OCI-LY3 (cell line): ENCODE results near the gene GGCX.
"Not testable (repeated sequence)": the region's sequence is repeated elsewhere in the genome, so short reads cannot be mapped to it uniquely, and the experiment has no call there.

Source experiments
- H2AFZ ChIP-seq: fragments of 200-600, 300-600 bp; shearing (Covaris generic); 2 replicates; pipeline ENCODE4 v1.6.0; 2014; ENCODE audit warnings: antibody characterized with exemption, low read depth, low read length
- H3K27ac ChIP-seq: fragments of 200-600, 300-600 bp; sonication (generic); 2 replicates; pipeline ENCODE4 v1.5.1; 2014; ENCODE audit warnings: mild to moderate bottlenecking, low read length, moderate library complexity, mixed read lengths
- H3K27me3 ChIP-seq: fragments of 200-600, 300-600 bp; sonication (generic); 2 replicates; pipeline ENCODE4 v1.6.1; 2014; ENCODE audit warnings: low read depth, low read length, mixed read lengths
- H3K36me3 ChIP-seq: fragments of 200-600, 300-600 bp; sonication (generic); replicated peaks from 2 replicates; pipeline ENCODE3; 2014; ENCODE audit warnings: low read depth, low read length, mixed read lengths
- H3K4me1 ChIP-seq: fragments of 300-600, 200-600 bp; sonication (generic); 2 replicates; pipeline ENCODE4 v1.6.1; 2014; ENCODE audit warnings: low read length, mixed read lengths
- H3K4me2 ChIP-seq: fragments of 200-600, 300-600 bp; sonication (generic); 2 replicates; pipeline ENCODE4 v1.6.1; 2014; ENCODE audit warnings: low read length, mixed read lengths
- H3K4me3 ChIP-seq: fragments of 300-600, 200-600 bp; sonication (generic); 2 replicates; pipeline ENCODE4 v1.5.1; 2014; ENCODE audit warnings: antibody characterized with exemption, mild to moderate bottlenecking, low read length, moderate library complexity
- H3K79me2 ChIP-seq: fragments of 300-600, 200-600 bp; shearing (Covaris generic); 2 replicates; pipeline ENCODE4 v1.6.1; 2014; ENCODE audit warnings: mild to moderate bottlenecking, low read length, mixed read lengths
- H3K9ac ChIP-seq: fragments of 300-600, 200-600 bp; shearing (Covaris generic); 2 replicates; pipeline ENCODE4 v1.6.0; 2014; ENCODE audit warnings: mild to moderate bottlenecking, low read length, moderate library complexity
- H3K9me3 ChIP-seq: fragments of 200-600, 300-600 bp; shearing (Covaris generic); 2 replicates; pipeline ENCODE4 v1.6.1; 2014; ENCODE audit warnings: low read length, mixed read lengths; ENCODE audit not compliant: insufficient read depth
- H4K20me1 ChIP-seq: fragments of 200-600, 300-600 bp; sonication (generic); 2 replicates; pipeline ENCODE4 v1.6.1; 2016; ENCODE audit warnings: low read length, mixed read lengths; ENCODE audit not compliant: insufficient read depth
- CTCF ChIP-seq: fragments of 200-600, 300-600 bp; sonication (generic); IDR thresholded peaks from 2 replicates; pipeline ENCODE4 v1.5.1; 2014; ENCODE audit warnings: antibody characterized with exemption, low read length, low read depth
- EZH2phosphoT487 ChIP-seq: fragments of 200-600 bp; shearing (Covaris generic); IDR thresholded peaks from 2 replicates; pipeline ENCODE4 v1.6.1; 2018; ENCODE audit warnings: antibody characterized with exemption, mixed run types, low read depth

GGCX gene

GRCh38 chr2:85564144-85564563 lies 2.9 kb upstream of the GGCX start:
- Histone ChIP-seq H3K9ac (peak overlapping the region; percentile 31; the same call in 1 of the 2 replicates), H3K4me2 (peak overlapping the region; percentile 60), H2AFZ (peak overlapping the region; percentile 61; the same call in 1 of the 2 replicates), H3K4me1 (peaks cover 25% of the 10 kb centered on the region), H3K27me3 (no peaks in the 10 kb centered on the region), H3K27ac (peak overlapping the region; percentile 37), H4K20me1 (no peaks in the 10 kb centered on the region), H3K79me2 (peaks cover 17% of the 10 kb centered on the region), H3K4me3 (peak overlapping the region; percentile 36), H3K36me3 (peaks cover under 1% of the 10 kb centered on the region), H3K9me3 (no peaks in the 10 kb centered on the region)
- TF ChIP-seq EZH2phosphoT487, result no peak
- no peak for TF ChIP-seq CTCF

- Histone ChIP-seq H3K4me2 (peak overlapping the region; percentile 91), H3K27me3 (no peaks in the 10 kb centered on the region), H4K20me1 (no peaks in the 10 kb centered on the region), H3K4me3 (peak overlapping the region; percentile 94), H3K9ac (peak overlapping the region; percentile 78), H3K36me3 (peaks cover 13% of the 10 kb centered on the region), H3K27ac (no peak overlapping the region), H3K4me1 (peaks cover 25% of the 10 kb centered on the region), H3K9me3 (no peaks in the 10 kb centered on the region), H2AFZ (no peak overlapping the region), H3K79me2 (peaks cover 30% of the 10 kb centered on the region)
- TF ChIP-seq EZH2phosphoT487, result no peak
- no peak for TF ChIP-seq CTCF
These were observed 447 bp downstream of the GGCX start for GRCh38 chr2:85560812-85561279.

- not testable (repeated sequence) for H2AFZ ChIP-seq, H4K20me1 ChIP-seq, H3K27ac ChIP-seq, H3K9me3 ChIP-seq, H3K27me3 ChIP-seq
- H3K9ac ChIP-seq, result peak overlapping the region; percentile 78
- H3K79me2 ChIP-seq, result peaks cover 30% of the 10 kb centered on the region
- H3K4me3 ChIP-seq, result peak overlapping the region; percentile 94
- peak overlapping the region; percentile 91 for H3K4me2 ChIP-seq
- H3K4me1 ChIP-seq, result peaks cover 25% of the 10 kb centered on the region
- peaks cover 13% of the 10 kb centered on the region for H3K36me3 ChIP-seq
These were observed 928 bp downstream of the GGCX start for GRCh38 chr2:85560403-85560726.

GRCh38 chr2:85558160-85558559 lies 3.1 kb downstream of the GGCX start:
- Histone ChIP-seq H3K9ac (no peak overlapping the region), H3K36me3 (peaks cover 25% of the 10 kb centered on the region), H3K4me3 (no peak overlapping the region), H3K9me3 (no peaks in the 10 kb centered on the region), H3K4me1 (peaks cover 11% of the 10 kb centered on the region; the same call in 1 of the 2 replicates), H3K27me3 (no peaks in the 10 kb centered on the region), H4K20me1 (no peaks in the 10 kb centered on the region), H2AFZ (no peak overlapping the region), H3K4me2 (no peak overlapping the region), H3K27ac (no peak overlapping the region), H3K79me2 (peaks cover 30% of the 10 kb centered on the region)
- TF ChIP-seq CTCF (no peak), EZH2phosphoT487 (no peak)

- H3K4me3 ChIP-seq, result no peak overlapping the region
- peaks cover 30% of the 10 kb centered on the region for H3K79me2 ChIP-seq
- H3K27me3 ChIP-seq, result no peaks in the 10 kb centered on the region
- H3K36me3 ChIP-seq, result peaks cover 33% of the 10 kb centered on the region
- H2AFZ ChIP-seq, result no peak overlapping the region
- H3K4me1 ChIP-seq, result peaks cover 11% of the 10 kb centered on the region; the same call in 1 of the 2 replicates
- no peaks in the 10 kb centered on the region for H4K20me1 ChIP-seq
- H3K9ac ChIP-seq, result no peak overlapping the region
- no peaks in the 10 kb centered on the region for H3K9me3 ChIP-seq
- TF ChIP-seq CTCF (no peak), EZH2phosphoT487 (no peak)
- H3K4me2 ChIP-seq, result no peak overlapping the region
- H3K27ac ChIP-seq, result no peak overlapping the region
These were observed 4.2 kb downstream of the GGCX start for GRCh38 chr2:85557130-85557529.
